HepG2 (cell line): ENCODE measurements around the gene MSI2. TPM values are rescaled to one million over a fixed set of nuclear protein-coding genes. Genes with fewer than 3 reads are reported as not detected.

ENCODE experiments used
- AHR ChIP-seq: IDR thresholded peaks from 2 replicates; pipeline ENCODE4 v1.6.1; 2018; ENCODE audit warnings: missing genetic modification reagents, missing compliant biosample characterization
- CBFB ChIP-seq: sonication (generic); formaldehyde crosslinking; IDR thresholded peaks from 2 replicates; pipeline ENCODE4 v1.4.0; 2020; ENCODE audit warnings: missing genetic modification reagents
- DR1 ChIP-seq: sonication (generic); formaldehyde crosslinking; IDR thresholded peaks from 2 replicates; pipeline ENCODE4 v1.8.0; 2021; ENCODE audit warnings: mild to moderate bottlenecking, missing genetic modification reagents, inconsistent platforms
- EZH2 ChIP-seq: conservative IDR thresholded peaks from 2 replicates; pipeline ENCODE4 v1.6.1; 2012; ENCODE audit warnings: mild to moderate bottlenecking, low read depth, low read length, moderate library complexity
- FOXM1 ChIP-seq: sonication (generic); formaldehyde crosslinking; IDR thresholded peaks from 2 replicates; pipeline ENCODE4 v1.5.0; 2020; ENCODE audit warnings: missing genetic modification reagents
- HMG20A ChIP-seq: IDR thresholded peaks from 2 replicates; pipeline ENCODE4 v1.6.1; 2016; ENCODE audit warnings: borderline replicate concordance
- KLF16 ChIP-seq, 2 experiments: sonication (generic) in 1 of 2; formaldehyde crosslinking in 1 of 2; IDR thresholded peaks; 2 replicates each; pipeline versions ENCODE4 v1.6.1 to v1.8.0; 2016 to 2023; ENCODE audit warnings: missing genetic modification reagents in 2 of 2, missing compliant biosample characterization in 1 of 2
- RAD51 ChIP-seq: fragments of 450-650 bp; IDR thresholded peaks from 2 replicates; pipeline ENCODE4 v1.6.1; 2016; ENCODE audit warnings: borderline replicate concordance
- SUZ12 ChIP-seq: fragments of 150-350 bp; IDR thresholded peaks from 2 replicates; pipeline ENCODE4 v1.6.1; 2014; ENCODE audit warnings: low read depth, low read length
- TCF7 ChIP-seq: sonication (generic); IDR thresholded peaks from 2 replicates; pipeline ENCODE4 v1.6.1; 2016; ENCODE audit warnings: antibody characterized with exemption, low read depth
- THAP11 ChIP-seq: IDR thresholded peaks from 2 replicates; pipeline ENCODE4 v1.6.1; 2016; ENCODE audit warnings: missing biosample characterization, missing genetic modification reagents
- ZFP36L1 ChIP-seq: sonication (generic); formaldehyde crosslinking; IDR thresholded peaks from 2 replicates; pipeline ENCODE4 v1.8.0; 2022; ENCODE audit warnings: mild to moderate bottlenecking, missing genetic modification reagents, moderate library complexity
- ZNF225 ChIP-seq: sonication (generic); formaldehyde crosslinking; IDR thresholded peaks from 2 replicates; pipeline ENCODE4 v1.4.0; 2020; ENCODE audit warnings: mild to moderate bottlenecking, missing genetic modification reagents
- ZNF230 ChIP-seq: sonication (generic); formaldehyde crosslinking; IDR thresholded peaks from 2 replicates; pipeline ENCODE4 v1.4.0; 2020; ENCODE audit warnings: mild to moderate bottlenecking, missing genetic modification reagents
- ZNF326 ChIP-seq: sonication (generic); formaldehyde crosslinking; IDR thresholded peaks from 2 replicates; pipeline ENCODE4 v1.4.0; 2020; ENCODE audit warnings: missing genetic modification reagents, borderline replicate concordance
- ZNF446 ChIP-seq: sonication (generic); formaldehyde crosslinking; IDR thresholded peaks from 2 replicates; pipeline ENCODE4 v1.5.0; 2020; ENCODE audit warnings: mild to moderate bottlenecking, missing genetic modification reagents
- ZNF547 ChIP-seq: sonication (generic); formaldehyde crosslinking; IDR thresholded peaks from 2 replicates; pipeline ENCODE4 v1.5.1; 2020; ENCODE audit warnings: mild to moderate bottlenecking, missing genetic modification reagents
- ZNF589 ChIP-seq: sonication (generic); formaldehyde crosslinking; conservative IDR thresholded peaks from 2 replicates; pipeline ENCODE4 v1.8.0; 2022; ENCODE audit warnings: mild to moderate bottlenecking, moderate library complexity, missing genetic modification reagents
- ZNF605 ChIP-seq: sonication (generic); formaldehyde crosslinking; IDR thresholded peaks from 2 replicates; pipeline ENCODE4 v1.8.0; 2022; ENCODE audit warnings: mild to moderate bottlenecking, missing genetic modification reagents
- polyA plus RNA-seq, 8 experiments: library from polyadenylated mRNA; depleted of rRNA in 3 of 8; stranded (reverse) in 7 of 8; unstranded in 1 of 8; fragments of >200 nt; fragmentation: Illumina TruSeq in 4 of 8; extraction: Trizol in 4 of 8; gene quantifications; 2 replicates each; pipeline versions ENCODE4 v1.2.1 to v1.2.3, GENCODE V29; 2011 to 2016; ENCODE audit warnings: low read depth in 4 of 8, missing spikeins in 1 of 8, mixed read lengths in 1 of 8; ENCODE audit not compliant: insufficient read depth in 1 of 8
- total RNA-seq, 5 experiments: library from RNA; depleted of rRNA; stranded (reverse); fragments of >200 nt; fragmentation: Illumina TruSeq; extraction: Trizol; gene quantifications; 2 replicates each; pipeline ENCODE4 v1.2.3, GENCODE V29; 2016; ENCODE audit warnings: low read depth in 1 of 5
- TF ChIP-seq, protein P1 (sequence below): sonication (generic); formaldehyde crosslinking; IDR thresholded peaks from 2 replicates; pipeline ENCODE4 v1.4.0; 2020; ENCODE audit warnings: missing genetic modification reagents

MSI2 gene
- total and polyA plus RNA-seq, 2 of the 13 experiments (the other 11 are each of a cell fraction or from before 2014, with no cell fraction given) = 77.5 to 78.4 TPM

- TF ChIP-seq ZNF547 (peak; percentile 93), AHR (CRISPR knock-in tag) (peak; percentile 85), ZNF605 (CRISPR knock-in tag) (peak; percentile 97; the same call in 1 of the 2 replicates), TCF7 (peak; percentile 100), ZNF446 (CRISPR knock-in tag) (peak; percentile 66), HMG20A (CRISPR knock-in tag) (peak; percentile 100), CBFB (peak; percentile 98), SUZ12 (no peak), THAP11 (peak; percentile 88), ZNF589 (peak; percentile 91; the same call in 1 of the 2 replicates), EZH2 (no peak), KLF16 (CRISPR knock-in tag; IDR thresholded peaks at IDR 0.05) (peak in 1 of 2 experiments; percentile 99; a peak in 2 of 4 replicates), FOXM1 (CRISPR knock-in tag) (no peak), RAD51 (no peak), DR1 (CRISPR knock-in tag) (peak; percentile 72), ZNF326 (no peak), ZNF230 (peak; percentile 85), ZNF225 (CRISPR knock-in tag) (peak; percentile 71; the same call in 1 of the 2 replicates), ZFP36L1 (CRISPR knock-in tag) (peak; percentile 94)
- TF ChIP-seq, protein P1, sequence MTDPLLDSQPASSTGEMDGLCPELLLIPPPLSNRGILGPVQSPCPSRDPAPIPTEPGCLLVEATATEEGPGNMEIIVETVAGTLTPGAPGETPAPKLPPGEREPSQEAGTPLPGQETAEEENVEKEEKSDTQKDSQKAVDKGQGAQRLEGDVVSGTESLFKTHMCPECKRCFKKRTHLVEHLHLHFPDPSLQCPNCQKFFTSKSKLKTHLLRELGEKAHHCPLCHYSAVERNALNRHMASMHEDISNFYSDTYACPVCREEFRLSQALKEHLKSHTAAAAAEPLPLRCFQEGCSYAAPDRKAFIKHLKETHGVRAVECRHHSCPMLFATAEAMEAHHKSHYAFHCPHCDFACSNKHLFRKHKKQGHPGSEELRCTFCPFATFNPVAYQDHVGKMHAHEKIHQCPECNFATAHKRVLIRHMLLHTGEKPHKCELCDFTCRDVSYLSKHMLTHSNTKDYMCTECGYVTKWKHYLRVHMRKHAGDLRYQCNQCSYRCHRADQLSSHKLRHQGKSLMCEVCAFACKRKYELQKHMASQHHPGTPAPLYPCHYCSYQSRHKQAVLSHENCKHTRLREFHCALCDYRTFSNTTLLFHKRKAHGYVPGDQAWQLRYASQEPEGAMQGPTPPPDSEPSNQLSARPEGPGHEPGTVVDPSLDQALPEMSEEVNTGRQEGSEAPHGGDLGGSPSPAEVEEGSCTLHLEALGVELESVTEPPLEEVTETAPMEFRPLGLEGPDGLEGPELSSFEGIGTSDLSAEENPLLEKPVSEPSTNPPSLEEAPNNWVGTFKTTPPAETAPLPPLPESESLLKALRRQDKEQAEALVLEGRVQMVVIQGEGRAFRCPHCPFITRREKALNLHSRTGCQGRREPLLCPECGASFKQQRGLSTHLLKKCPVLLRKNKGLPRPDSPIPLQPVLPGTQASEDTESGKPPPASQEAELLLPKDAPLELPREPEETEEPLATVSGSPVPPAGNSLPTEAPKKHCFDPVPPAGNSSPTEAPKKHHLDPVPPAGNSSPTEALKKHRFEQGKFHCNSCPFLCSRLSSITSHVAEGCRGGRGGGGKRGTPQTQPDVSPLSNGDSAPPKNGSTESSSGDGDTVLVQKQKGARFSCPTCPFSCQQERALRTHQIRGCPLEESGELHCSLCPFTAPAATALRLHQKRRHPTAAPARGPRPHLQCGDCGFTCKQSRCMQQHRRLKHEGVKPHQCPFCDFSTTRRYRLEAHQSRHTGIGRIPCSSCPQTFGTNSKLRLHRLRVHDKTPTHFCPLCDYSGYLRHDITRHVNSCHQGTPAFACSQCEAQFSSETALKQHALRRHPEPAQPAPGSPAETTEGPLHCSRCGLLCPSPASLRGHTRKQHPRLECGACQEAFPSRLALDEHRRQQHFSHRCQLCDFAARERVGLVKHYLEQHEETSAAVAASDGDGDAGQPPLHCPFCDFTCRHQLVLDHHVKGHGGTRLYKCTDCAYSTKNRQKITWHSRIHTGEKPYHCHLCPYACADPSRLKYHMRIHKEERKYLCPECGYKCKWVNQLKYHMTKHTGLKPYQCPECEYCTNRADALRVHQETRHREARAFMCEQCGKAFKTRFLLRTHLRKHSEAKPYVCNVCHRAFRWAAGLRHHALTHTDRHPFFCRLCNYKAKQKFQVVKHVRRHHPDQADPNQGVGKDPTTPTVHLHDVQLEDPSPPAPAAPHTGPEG = peak; percentile 88; the same call in 1 of the 2 replicates
These were observed 304.9 kb downstream of the MSI2 start (continued) for GRCh38 chr17:57561072-57561861.
